Nephron progenitor cell (in vitro differentiated cells): ENCODE measurements around the gene TEP1.

Experiments used
- DNase-seq: peaks from one replicate; pipeline ENCODE4 v3.0.0; 2021
- H3K27ac Mint-ChIP-seq: 2 replicates; pipeline ENCODE4 v1.8.0; 2021; ENCODE audit warnings: mild to moderate bottlenecking, moderate library complexity, mixed read lengths
- H3K27me3 Mint-ChIP-seq: 2 replicates; pipeline ENCODE4 v1.8.0; 2021; ENCODE audit warnings: mild to moderate bottlenecking, low read depth, mixed read lengths; ENCODE audit not compliant: poor library complexity
- H3K36me3 Mint-ChIP-seq: 2 replicates; pipeline ENCODE4 v1.8.0; 2021; ENCODE audit warnings: low read depth, mixed read lengths
- H3K4me1 Mint-ChIP-seq: 2 replicates; pipeline ENCODE4 v1.8.0; 2021; ENCODE audit warnings: mixed read lengths
- H3K4me3 Mint-ChIP-seq: 2 replicates; pipeline ENCODE4 v1.8.0; 2021; ENCODE audit warnings: mild to moderate bottlenecking, moderate library complexity, mixed read lengths
- H3K9me3 Mint-ChIP-seq: 2 replicates; pipeline ENCODE4 v1.8.0; 2021; ENCODE audit warnings: mild to moderate bottlenecking, moderate library complexity, mixed read lengths
- TF ChIP-seq, protein P1 (sequence below): fragments of 200-600 bp; sonication (generic); IDR thresholded peaks from 2 replicates; pipeline ENCODE4 v1.5.0; 2021; ENCODE audit warnings: antibody characterized with exemption

Gene TEP1

GRCh38 chr14:20386276-20386855 lies 26.9 kb downstream of the TEP1 start:
- Mint-ChIP-seq H3K27me3 (no peaks in the 10 kb centered on the region), H3K4me1 (peaks cover 7% of the 10 kb centered on the region), H3K9me3 (no peaks in the 10 kb centered on the region), H3K4me3 (no peak overlapping the region), H3K36me3 (peaks cover 39% of the 10 kb centered on the region), H3K27ac (no peak overlapping the region)
- TF ChIP-seq, protein P1, sequence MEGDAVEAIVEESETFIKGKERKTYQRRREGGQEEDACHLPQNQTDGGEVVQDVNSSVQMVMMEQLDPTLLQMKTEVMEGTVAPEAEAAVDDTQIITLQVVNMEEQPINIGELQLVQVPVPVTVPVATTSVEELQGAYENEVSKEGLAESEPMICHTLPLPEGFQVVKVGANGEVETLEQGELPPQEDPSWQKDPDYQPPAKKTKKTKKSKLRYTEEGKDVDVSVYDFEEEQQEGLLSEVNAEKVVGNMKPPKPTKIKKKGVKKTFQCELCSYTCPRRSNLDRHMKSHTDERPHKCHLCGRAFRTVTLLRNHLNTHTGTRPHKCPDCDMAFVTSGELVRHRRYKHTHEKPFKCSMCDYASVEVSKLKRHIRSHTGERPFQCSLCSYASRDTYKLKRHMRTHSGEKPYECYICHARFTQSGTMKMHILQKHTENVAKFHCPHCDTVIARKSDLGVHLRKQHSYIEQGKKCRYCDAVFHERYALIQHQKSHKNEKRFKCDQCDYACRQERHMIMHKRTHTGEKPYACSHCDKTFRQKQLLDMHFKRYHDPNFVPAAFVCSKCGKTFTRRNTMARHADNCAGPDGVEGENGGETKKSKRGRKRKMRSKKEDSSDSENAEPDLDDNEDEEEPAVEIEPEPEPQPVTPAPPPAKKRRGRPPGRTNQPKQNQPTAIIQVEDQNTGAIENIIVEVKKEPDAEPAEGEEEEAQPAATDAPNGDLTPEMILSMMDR = no peak
- no peak for DNase-seq

DNA sequence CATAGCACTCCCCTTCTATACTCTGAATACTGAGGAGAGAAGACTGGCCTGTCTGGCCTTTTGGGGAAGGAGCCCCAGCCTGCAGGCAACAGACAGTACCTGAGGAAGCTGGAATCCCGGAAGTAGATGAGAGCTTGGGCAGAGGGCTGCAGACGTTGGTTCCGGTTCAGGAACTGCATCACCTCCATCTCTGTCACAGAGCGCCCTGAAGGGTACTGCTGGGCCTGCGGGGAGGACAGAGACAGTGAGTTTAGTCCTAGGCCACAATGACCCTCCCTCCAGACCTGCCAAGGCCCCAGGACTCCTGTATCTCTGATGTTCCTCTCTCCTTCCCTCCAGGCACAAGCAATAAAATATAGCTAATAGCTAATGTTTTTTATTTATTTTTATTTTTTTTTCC lies 28.4 kb downstream of the TEP1 start:
- no peak overlapping the region for H3K4me3 Mint-ChIP-seq
- no peak for DNase-seq
- TF ChIP-seq, protein P1 = no peak
- no peaks in the 10 kb centered on the region for H3K9me3 Mint-ChIP-seq
- H3K27me3 Mint-ChIP-seq = no peaks in the 10 kb centered on the region
- H3K36me3 Mint-ChIP-seq = peaks cover 46% of the 10 kb centered on the region
- peak overlapping the region; percentile 72 for H3K27ac Mint-ChIP-seq
- peaks cover 7% of the 10 kb centered on the region for H3K4me1 Mint-ChIP-seq

DNA sequence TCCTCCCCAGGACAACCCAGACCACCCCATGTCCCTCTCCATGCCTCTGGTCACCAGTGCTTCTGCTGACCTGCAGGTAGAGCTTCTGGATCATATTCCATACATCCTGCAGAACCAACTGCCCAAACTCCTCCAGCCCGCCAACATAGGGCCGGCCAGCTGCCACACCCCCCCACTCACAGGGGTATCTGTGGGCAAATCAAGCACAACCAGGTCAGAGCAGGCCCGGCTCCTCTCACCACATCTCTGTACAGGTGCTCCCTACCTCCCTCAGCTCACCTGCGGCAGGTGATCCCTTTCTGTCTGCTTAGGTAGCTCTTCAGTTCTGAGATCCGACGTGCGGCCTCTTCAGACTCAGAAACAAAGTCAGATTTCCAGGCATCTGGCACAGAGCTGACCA lies 29.0 kb downstream of the TEP1 start:
- Mint-ChIP-seq H3K4me1 (peaks cover 7% of the 10 kb centered on the region), H3K9me3 (no peaks in the 10 kb centered on the region), H3K36me3 (peaks cover 44% of the 10 kb centered on the region), H3K4me3 (no peak overlapping the region), H3K27ac (no peak overlapping the region), H3K27me3 (no peaks in the 10 kb centered on the region)
- TF ChIP-seq, protein P1 = no peak
- no peak for DNase-seq

- no peaks in the 10 kb centered on the region for H3K9me3 Mint-ChIP-seq
- DNase-seq = no peak
- H3K4me1 Mint-ChIP-seq = peaks cover 7% of the 10 kb centered on the region
- peaks cover 39% of the 10 kb centered on the region for H3K36me3 Mint-ChIP-seq
- no peaks in the 10 kb centered on the region for H3K27me3 Mint-ChIP-seq
- no peak overlapping the region for H3K27ac Mint-ChIP-seq
- H3K4me3 Mint-ChIP-seq = no peak overlapping the region
- TF ChIP-seq, protein P1 = no peak
Measured at GRCh38 chr14:20383636-20384035, 29.7 kb downstream of the TEP1 start.

- no peaks in the 10 kb centered on the region for H3K27me3 Mint-ChIP-seq
- peaks cover 33% of the 10 kb centered on the region for H3K36me3 Mint-ChIP-seq
- peaks cover 7% of the 10 kb centered on the region for H3K4me1 Mint-ChIP-seq
- no peak for DNase-seq
- no peak overlapping the region for H3K27ac Mint-ChIP-seq
- no peak overlapping the region for H3K4me3 Mint-ChIP-seq
- no peaks in the 10 kb centered on the region for H3K9me3 Mint-ChIP-seq
- TF ChIP-seq, protein P1 = no peak
Measured at GRCh38 chr14:20383032-20383431, 30.3 kb downstream of the TEP1 start.

GRCh38 chr14:20382526-20382925 lies 30.8 kb downstream of the TEP1 start:
- Mint-ChIP-seq H3K36me3 (peaks cover 28% of the 10 kb centered on the region), H3K27ac (peak overlapping the region; percentile 93), H3K4me3 (no peak overlapping the region), H3K9me3 (no peaks in the 10 kb centered on the region), H3K4me1 (peaks cover 7% of the 10 kb centered on the region), H3K27me3 (no peaks in the 10 kb centered on the region)
- no peak for DNase-seq
- TF ChIP-seq, protein P1 = no peak
